ENCODE data around the gene SLC26A5. TPM values are rescaled to one million over a fixed set of nuclear protein-coding genes. Genes with fewer than 3 reads are reported as not detected.

SLC26A5 gene
- total and polyA plus RNA-seq, 8 donors: 0.68 to 1.6 (median 1.0) TPM

GRCh38 chr7:103381280-103382031 is 64.6 kb downstream of the SLC26A5 start:
- intact Hi-C loops (cut with DNase I): no loop called here
- ATAC-seq: no peak
- Histone ChIP-seq H3K4me1 (no peaks in the 10 kb centered on the region), H3K27me3 (no peaks in the 10 kb centered on the region), H3K36me3 (no peaks in the 10 kb centered on the region), H3K9me3 (no peaks in the 10 kb centered on the region), H3K4me3 (no peak overlapping the region), H3K27ac (no peak overlapping the region)
- DNase-seq: no peak
- no peak for TF ChIP-seq CTCF (IDR thresholded peaks at IDR 0.05)

- ATAC-seq (no peak), DNase-seq (no peak)
- H3K36me3 ChIP-seq: no peaks in the 10 kb centered on the region
- no peak overlapping the region for H3K4me3 ChIP-seq
- no peak overlapping the region for H3K27ac ChIP-seq
- H3K4me1 ChIP-seq: no peaks in the 10 kb centered on the region
- H3K9me3 ChIP-seq: no peaks in the 10 kb centered on the region
- intact Hi-C loops (cut with DNase I): no loop called here
- H3K27me3 ChIP-seq: no peaks in the 10 kb centered on the region
- no peak for TF ChIP-seq CTCF (IDR thresholded peaks at IDR 0.05)
Measured at GRCh38 chr7:103380395-103381191, 65.4 kb downstream of the SLC26A5 start.

GRCh38 chr7:103379270-103379975 is 66.6 kb downstream of the SLC26A5 start:
- Histone ChIP-seq H3K27me3 (no peaks in the 10 kb centered on the region), H3K4me1 (no peaks in the 10 kb centered on the region), H3K36me3 (no peaks in the 10 kb centered on the region), H3K27ac (no peak overlapping the region), H3K4me3 (no peak overlapping the region), H3K9me3 (no peaks in the 10 kb centered on the region)
- intact Hi-C loops (cut with DNase I): no loop called here
- no peak for DNase-seq
- no peak for TF ChIP-seq CTCF (IDR thresholded peaks at IDR 0.05)
- no peak for ATAC-seq

GRCh38 chr7:103373866-103374643 is 72.0 kb downstream of the SLC26A5 start:
- ATAC-seq (no peak), DNase-seq (no peak)
- Histone ChIP-seq H3K4me1 (no peaks in the 10 kb centered on the region), H3K27ac (no peak overlapping the region), H3K36me3 (peaks cover 0 to 18% of the 10 kb centered on the region in 2 donors), H3K27me3 (no peaks in the 10 kb centered on the region), H3K9me3 (no peaks in the 10 kb centered on the region), H3K4me3 (no peak overlapping the region)
- intact Hi-C loops (cut with DNase I): no loop called here
- TF ChIP-seq CTCF (IDR thresholded peaks at IDR 0.05): no peak

All from left lung (tissue), 10 donors.